Endothelial cell of umbilical vein (primary cell): ENCODE results near the gene COL16A1. TPM values are rescaled to one million over a fixed set of nuclear protein-coding genes. Genes with fewer than 3 reads are reported as not detected.

Source experiments
- BruUV-seq: library from RNA; stranded (reverse); fragments of 400-500 nt; replicated peaks from 2 replicates; lab custom pipeline; 2021; lab: Mats Ljungman, UMichigan
- CTCF ChIA-PET: fragments of 300-600, 350-600 bp; sonication (Branson Sonifier 250); formaldehyde crosslinking; loops from one replicate; lab custom pipeline; 2021; ENCODE audit warnings: antibody characterized with exemption, inconsistent platforms; lab: Charles Lee
- POLR2A ChIA-PET: fragments of 300-600, 350-600 bp; sonication (Branson Sonifier 250); formaldehyde crosslinking; loops from one replicate; lab custom pipeline; 2021; ENCODE audit warnings: antibody characterized with exemption, inconsistent platforms; lab: Charles Lee
- DNase-seq: peaks from one replicate; pipeline ENCODE4 v3.0.0-alpha.2; 2011; ENCODE audit warnings: low read depth, low spot score
- FAIRE-seq: peaks from 2 replicates; lab custom pipeline; 2011; peaks lifted over from hg19 to GRCh38; lab: Jason Lieb, UNC
- H2AFZ ChIP-seq: 2 replicates; pipeline ENCODE4 v1.6.0; 2012; ENCODE audit warnings: low read depth, low read length, control low read depth, inconsistent platforms
- H3K27ac ChIP-seq: 2 replicates; pipeline ENCODE4 v1.5.1; 2011; ENCODE audit warnings: low read depth, mild to moderate bottlenecking, control low read depth, low read length, moderate library complexity; ENCODE audit not compliant: insufficient read depth
- H3K27me3 ChIP-seq, 2 experiments: 2 replicates each; pipeline versions ENCODE4 v1.6.0 to v1.6.1; 2011; ENCODE audit warnings: low read length in 2 of 2, mixed read lengths in 1 of 2; ENCODE audit not compliant: control insufficient read depth in 2 of 2, insufficient read depth in 2 of 2
- H3K36me3 ChIP-seq, 2 experiments: 2 replicates in 1 of 2; 3 replicates in 1 of 2; pipeline ENCODE4 v1.5.1; 2011; ENCODE audit warnings: low read length in 2 of 2, mild to moderate bottlenecking in 1 of 2, moderate library complexity in 1 of 2; ENCODE audit not compliant: control insufficient read depth in 2 of 2, insufficient read depth in 2 of 2; ENCODE audit errors: extremely low read depth in 1 of 2
- H3K4me1 ChIP-seq: 3 replicates; pipeline ENCODE4 v1.5.1; 2011; ENCODE audit warnings: mild to moderate bottlenecking, low read length; ENCODE audit not compliant: control insufficient read depth, insufficient read depth; ENCODE audit errors: extremely low read depth
- H3K4me2 ChIP-seq: 2 replicates; pipeline ENCODE4 v1.6.1; 2011; ENCODE audit warnings: low read length, control low read depth, mixed read lengths; ENCODE audit not compliant: insufficient read depth
- H3K4me3 ChIP-seq, 3 experiments: fragments of 200-600 bp in 1 of 3; sonication (generic), shearing (Covaris generic) in 1 of 3; replicated peaks in 1 of 3; 2 replicates each; pipeline ENCODE4 v1.5.1; 2011 to 2016; ENCODE audit warnings: control low read depth in 3 of 3, low read length in 3 of 3, mild to moderate bottlenecking in 2 of 3, inconsistent platforms in 1 of 3, low read depth in 1 of 3, moderate library complexity in 1 of 3; ENCODE audit not compliant: insufficient read depth in 1 of 3
- H3K79me2 ChIP-seq: 2 replicates; pipeline ENCODE4 v1.6.0; 2012; ENCODE audit warnings: low read length, inconsistent platforms; ENCODE audit not compliant: control insufficient read depth, insufficient read depth
- H3K9ac ChIP-seq: replicated peaks from 2 replicates; pipeline ENCODE3; 2011; ENCODE audit warnings: low read length, control low read depth; ENCODE audit not compliant: insufficient read depth; ENCODE audit errors: extremely low read depth
- H3K9me1 ChIP-seq: replicated peaks from 3 replicates; pipeline ENCODE4 v1.6.0; 2011; ENCODE audit warnings: mild to moderate bottlenecking, low read length; ENCODE audit not compliant: control insufficient read depth, insufficient read depth; ENCODE audit errors: extremely low read depth
- H3K9me3 ChIP-seq: replicated peaks from 2 replicates; pipeline ENCODE4 v1.5.1; 2012; ENCODE audit warnings: low read length, inconsistent platforms; ENCODE audit not compliant: control insufficient read depth, insufficient read depth
- H4K20me1 ChIP-seq: replicated peaks from 2 replicates; pipeline ENCODE3; 2011; ENCODE audit warnings: mild to moderate bottlenecking, low read length; ENCODE audit not compliant: control insufficient read depth, insufficient read depth; ENCODE audit errors: extremely low read depth
- EZH2 ChIP-seq: IDR thresholded peaks from 2 replicates; pipeline ENCODE4 v1.6.1; 2012; ENCODE audit warnings: borderline replicate concordance, low read depth, mild to moderate bottlenecking, moderate library complexity, low read length, inconsistent platforms; ENCODE audit not compliant: severe bottlenecking
- JUN ChIP-seq: IDR thresholded peaks from 2 replicates; pipeline ENCODE4 v1.6.1; 2011; ENCODE audit warnings: borderline replicate concordance, low read depth; ENCODE audit not compliant: insufficient read length, insufficient read depth
- MYC ChIP-seq: IDR thresholded peaks from one replicate; pipeline ENCODE4 v1.6.1; 2011; ENCODE audit warnings: mild to moderate bottlenecking, low read depth, low read length
- POLR2A ChIP-seq: IDR thresholded peaks from 2 replicates; pipeline ENCODE4 v1.6.1; 2012; ENCODE audit warnings: low read depth, mild to moderate bottlenecking, control low read depth, low read length
- POLR2AphosphoS5 ChIP-seq: IDR thresholded peaks from 2 replicates; pipeline ENCODE4 v1.6.1; 2012; ENCODE audit warnings: low read depth, mild to moderate bottlenecking, control low read depth, low read length, moderate library complexity; ENCODE audit not compliant: insufficient read depth
- dilution Hi-C: fragments of 300-500 bp; cut with MboI; formaldehyde crosslinking; loops from one replicate; pipeline ENCODE4 v1.15.0; 2019; ENCODE audit warnings: low sequenced_read_pairs; ENCODE audit not compliant: extremely low pct_ligation_motif_present
- intact Hi-C: fragments of 100-400 bp; cut with micrococcal nuclease; formaldehyde crosslinking; loops from one replicate; pipeline ENCODE4 v1.10.0; 2022
- polyA plus RNA-seq, 4 experiments: library from polyadenylated mRNA; depleted of rRNA in 3 of 4; stranded (reverse) in 3 of 4; unstranded in 1 of 4; fragments of >200 nt; gene quantifications; 2 replicates each; pipeline versions ENCODE4 v1.2.1 to v1.2.3, GENCODE V29; 2011 to 2012; ENCODE audit warnings: missing spikeins in 1 of 4
- total RNA-seq: library from RNA; stranded (reverse); gene quantifications from 2 replicates; pipeline ENCODE4 v1.2.3, GENCODE V29; 2021
- TF ChIP-seq, protein P1 (sequence below), 2 donors: IDR thresholded peaks; 1 replicate in 1 of 2; 2 replicates in 1 of 2; pipeline ENCODE4 v1.5.1; 2011; ENCODE audit warnings: low read length in 2 of 2, mild to moderate bottlenecking in 2 of 2, moderate library complexity in 2 of 2, control low read depth in 1 of 2, inconsistent platforms in 1 of 2, low read depth in 1 of 2; ENCODE audit not compliant: insufficient read depth in 1 of 2; ENCODE audit errors: extremely low read depth in 1 of 2
- TF ChIP-seq, protein P2 (sequence below): IDR thresholded peaks from 2 replicates; pipeline ENCODE4 v1.6.1; 2011; ENCODE audit not compliant: insufficient read depth, insufficient read length

Gene COL16A1
- total and polyA plus RNA-seq, 2 donors (not counting 3 experiments of a cell fraction or from before 2014, with no cell fraction given): 0.68 to 1.2 TPM

DNA sequence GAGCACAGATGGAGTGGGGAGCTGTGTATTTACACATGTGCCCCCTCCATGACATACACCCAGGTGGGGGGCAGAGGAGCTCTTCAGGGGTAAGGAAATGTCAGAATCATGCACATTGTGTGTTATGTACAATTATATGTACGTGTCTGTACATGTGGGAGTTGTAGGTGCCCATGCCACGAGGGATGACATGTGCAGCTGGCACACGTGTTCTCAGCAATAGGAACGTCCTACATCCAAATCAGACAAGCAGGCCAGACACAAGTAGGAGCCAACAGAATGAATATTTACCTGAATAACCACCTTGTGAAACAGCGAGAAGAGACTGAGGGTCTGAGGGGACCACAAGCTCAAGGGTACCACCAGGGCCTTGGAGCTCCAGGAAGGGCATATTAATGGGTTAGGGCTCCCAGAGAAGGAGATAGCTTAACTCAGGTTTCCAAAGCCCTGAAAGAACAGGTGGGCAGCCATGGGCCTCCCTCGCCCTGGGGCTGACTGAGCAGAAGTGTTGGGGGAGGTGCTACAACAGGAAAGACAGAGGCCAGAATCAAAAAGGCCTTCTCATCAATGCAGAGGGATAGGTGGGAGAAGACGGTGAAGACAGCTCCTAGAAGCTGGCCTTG, 3.2 kb downstream of the COL16A1 start:
- DNase-seq (no peak), FAIRE-seq (no peak)
- intact Hi-C loops: no loop called here
- Histone ChIP-seq H3K4me3 (no peak overlapping the region), H4K20me1 (no peaks in the 10 kb centered on the region), H3K27ac (no peak overlapping the region), H2AFZ (no peak overlapping the region), H3K79me2 (no peaks in the 10 kb centered on the region), H3K27me3 (peaks cover 0 to 3% of the 10 kb centered on the region in 2 experiments), H3K4me2 (no peak overlapping the region), H3K4me1 (peaks cover 9% of the 10 kb centered on the region), H3K36me3 (no peaks in the 10 kb centered on the region), H3K9me1 (no peaks in the 10 kb centered on the region), H3K9me3 (no peaks in the 10 kb centered on the region), H3K9ac (no peak overlapping the region)
- no TSS peak for BruUV-seq
- no peak for TF ChIP-seq POLR2A
- TF ChIP-seq EZH2: no peak
- TF ChIP-seq MYC: no peak
- TF ChIP-seq, protein P1, sequence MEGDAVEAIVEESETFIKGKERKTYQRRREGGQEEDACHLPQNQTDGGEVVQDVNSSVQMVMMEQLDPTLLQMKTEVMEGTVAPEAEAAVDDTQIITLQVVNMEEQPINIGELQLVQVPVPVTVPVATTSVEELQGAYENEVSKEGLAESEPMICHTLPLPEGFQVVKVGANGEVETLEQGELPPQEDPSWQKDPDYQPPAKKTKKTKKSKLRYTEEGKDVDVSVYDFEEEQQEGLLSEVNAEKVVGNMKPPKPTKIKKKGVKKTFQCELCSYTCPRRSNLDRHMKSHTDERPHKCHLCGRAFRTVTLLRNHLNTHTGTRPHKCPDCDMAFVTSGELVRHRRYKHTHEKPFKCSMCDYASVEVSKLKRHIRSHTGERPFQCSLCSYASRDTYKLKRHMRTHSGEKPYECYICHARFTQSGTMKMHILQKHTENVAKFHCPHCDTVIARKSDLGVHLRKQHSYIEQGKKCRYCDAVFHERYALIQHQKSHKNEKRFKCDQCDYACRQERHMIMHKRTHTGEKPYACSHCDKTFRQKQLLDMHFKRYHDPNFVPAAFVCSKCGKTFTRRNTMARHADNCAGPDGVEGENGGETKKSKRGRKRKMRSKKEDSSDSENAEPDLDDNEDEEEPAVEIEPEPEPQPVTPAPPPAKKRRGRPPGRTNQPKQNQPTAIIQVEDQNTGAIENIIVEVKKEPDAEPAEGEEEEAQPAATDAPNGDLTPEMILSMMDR (IDR thresholded peaks at IDR 0.05; ENCODE audit: extremely low read depth in 1 of 2, insufficient read depth in 1 of 2, low read depth in 1 of 2, low read length in 2 of 2): no peak
- TF ChIP-seq, protein P2, sequence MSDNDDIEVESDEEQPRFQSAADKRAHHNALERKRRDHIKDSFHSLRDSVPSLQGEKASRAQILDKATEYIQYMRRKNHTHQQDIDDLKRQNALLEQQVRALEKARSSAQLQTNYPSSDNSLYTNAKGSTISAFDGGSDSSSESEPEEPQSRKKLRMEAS: no peak
- no peak for TF ChIP-seq POLR2AphosphoS5
- TF ChIP-seq JUN: no peak
- POLR2A ChIA-PET: interaction anchor here (0.6 kb wide), 1 partner anchor 120 kb away, joined by 3 read pairs; no protein-coding TSS in a partner anchor
- CTCF ChIA-PET: interaction anchor here (0.9 to 6.2 kb wide), 7 partner anchors 14 to 88 kb away, joined by 3 to 46 read pairs (median 5); no protein-coding TSS in a partner anchor
- dilution Hi-C loops: no loop called here
